SK-N-SH treated with all-trans-retinoic acid at 6 μM for 48 hours (cell line): ENCODE results near the gene CMKLR1.

Source experiments
- ATAC-seq: fragments of 200-7000 bp; cut with Tn5 transposase; 3 replicates; pipeline ENCODE4 v1.9.1; 2020; ENCODE audit warnings: mild to moderate bottlenecking, moderate library complexity
- ARNTL ChIP-seq: fragments of 450-650 bp; formaldehyde crosslinking; IDR thresholded peaks from 2 replicates; pipeline ENCODE4 v1.5.0; 2020; ENCODE audit warnings: low read depth, mild to moderate bottlenecking, moderate library complexity, borderline replicate concordance
- BACH2 ChIP-seq: fragments of 250-450 bp; sonication (Bioruptor Pico); IDR thresholded peaks from 2 replicates; pipeline ENCODE4 v1.9.0; 2021; ENCODE audit warnings: mild to moderate bottlenecking, borderline replicate concordance
- CREB5 ChIP-seq: fragments of 250-450 bp; sonication (Bioruptor Pico); IDR thresholded peaks from 2 replicates; pipeline ENCODE4 v1.5.1; 2020; ENCODE audit warnings: low read depth, mild to moderate bottlenecking, moderate library complexity
- CSRNP3 ChIP-seq: fragments of 250-450 bp; sonication (Bioruptor Pico); IDR thresholded peaks from 2 replicates; pipeline ENCODE4 v1.5.1; 2021; ENCODE audit warnings: mild to moderate bottlenecking, moderate library complexity
- ESRRG ChIP-seq: fragments of 250-450 bp; sonication (Bioruptor Pico); IDR thresholded peaks from 2 replicates; pipeline ENCODE4 v1.6.1; 2021; ENCODE audit warnings: mild to moderate bottlenecking
- GLIS3 ChIP-seq: fragments of 250-450 bp; sonication (Bioruptor Pico); IDR thresholded peaks from 2 replicates; pipeline ENCODE4 v1.5.0; 2020; ENCODE audit warnings: mild to moderate bottlenecking, moderate library complexity
- ISL1 ChIP-seq: fragments of 250-450 bp; sonication (Bioruptor Pico); IDR thresholded peaks from 2 replicates; pipeline ENCODE4 v2.1.2; 2022; ENCODE audit warnings: mild to moderate bottlenecking, moderate library complexity
- OSR1 ChIP-seq: fragments of 250-450 bp; sonication (Bioruptor Pico); IDR thresholded peaks from 2 replicates; pipeline ENCODE4 v1.8.0; 2022; ENCODE audit warnings: moderate library complexity, mild to moderate bottlenecking, inconsistent platforms
- PATZ1 ChIP-seq: fragments of 250-450 bp; sonication (Bioruptor Pico); IDR thresholded peaks from 2 replicates; pipeline ENCODE4 v1.8.0; 2020; ENCODE audit warnings: mild to moderate bottlenecking, moderate library complexity, borderline replicate concordance
- POU6F1 ChIP-seq: fragments of 250-450 bp; sonication (Bioruptor Pico); IDR thresholded peaks from 2 replicates; pipeline ENCODE4 v1.8.0; 2021; ENCODE audit warnings: low read depth, mild to moderate bottlenecking, moderate library complexity, borderline replicate concordance
- PPARA ChIP-seq: fragments of 250-450 bp; sonication (Bioruptor Pico); IDR thresholded peaks from 2 replicates; pipeline ENCODE4 v1.5.0; 2020; ENCODE audit warnings: mild to moderate bottlenecking, borderline replicate concordance
- RARB ChIP-seq: fragments of 250-450 bp; sonication (Bioruptor Pico); IDR thresholded peaks from 2 replicates; pipeline ENCODE4 v1.8.0; 2021; ENCODE audit warnings: mild to moderate bottlenecking, moderate library complexity
- TOX ChIP-seq: fragments of 250-450 bp; sonication (Bioruptor Pico); IDR thresholded peaks from 2 replicates; pipeline ENCODE4 v1.8.0; 2021; ENCODE audit warnings: mild to moderate bottlenecking, moderate library complexity, borderline replicate concordance
- TSHZ2 ChIP-seq: fragments of 250-450 bp; sonication (Bioruptor Pico); IDR thresholded peaks from 2 replicates; pipeline ENCODE4 v1.5.0; 2020; ENCODE audit warnings: mild to moderate bottlenecking, moderate library complexity
- ZC3H10 ChIP-seq: fragments of 250-450 bp; sonication (Bioruptor Pico); IDR thresholded peaks from 2 replicates; pipeline ENCODE4 v1.5.1; 2021; ENCODE audit warnings: mild to moderate bottlenecking, moderate library complexity
- ZFP3 ChIP-seq: fragments of 250-450 bp; sonication (Bioruptor Pico); IDR thresholded peaks from 2 replicates; pipeline ENCODE4 v1.5.0; 2020; ENCODE audit warnings: mild to moderate bottlenecking, moderate library complexity
- ZFP30 ChIP-seq: fragments of 450-650 bp; formaldehyde crosslinking; IDR thresholded peaks from 2 replicates; pipeline ENCODE4 v1.5.0; 2022; ENCODE audit warnings: mild to moderate bottlenecking, moderate library complexity
- ZNF565 ChIP-seq: fragments of 450-650 bp; formaldehyde crosslinking; conservative IDR thresholded peaks from 2 replicates; pipeline ENCODE4 v1.5.0; 2020; ENCODE audit warnings: low read depth, mild to moderate bottlenecking, moderate library complexity
- ZNF70 ChIP-seq: fragments of 450-650 bp; formaldehyde crosslinking; IDR thresholded peaks from 2 replicates; pipeline ENCODE4 v1.5.0; 2020; ENCODE audit warnings: mild to moderate bottlenecking, moderate library complexity
- ZNF8 ChIP-seq: fragments of 450-650 bp; formaldehyde crosslinking; IDR thresholded peaks from 2 replicates; pipeline ENCODE4 v1.5.0; 2020; ENCODE audit warnings: mild to moderate bottlenecking, moderate library complexity

The CMKLR1 gene

GRCh38 chr12:108323581-108323980 lies 15.5 kb downstream of the CMKLR1 start:
- no peak for ATAC-seq
- TF ChIP-seq ISL1 (CRISPR knock-in tag) (no peak), ZC3H10 (no peak), ESRRG (no peak), TOX (CRISPR knock-in tag) (no peak), CREB5 (CRISPR knock-in tag) (no peak), PATZ1 (CRISPR knock-in tag) (no peak), TSHZ2 (no peak), ZFP3 (no peak), ZFP30 (CRISPR knock-in tag) (no peak), ZNF8 (CRISPR knock-in tag) (no peak), ZNF70 (no peak), ARNTL (no peak), RARB (CRISPR knock-in tag) (no peak), POU6F1 (no peak), ZNF565 (CRISPR knock-in tag) (no peak), PPARA (no peak)

- no peak for ATAC-seq
- TF ChIP-seq OSR1 (CRISPR knock-in tag) (no peak), POU6F1 (no peak), PPARA (no peak), ARNTL (no peak), ZNF8 (CRISPR knock-in tag) (no peak), CSRNP3 (no peak), ZNF70 (no peak), RARB (CRISPR knock-in tag) (no peak), ESRRG (no peak), GLIS3 (CRISPR knock-in tag) (no peak), BACH2 (CRISPR knock-in tag) (no peak), ZNF565 (CRISPR knock-in tag) (no peak), CREB5 (CRISPR knock-in tag) (no peak), ZC3H10 (no peak), TSHZ2 (no peak)
- TF ChIP-seq, all 23 proteins: peak for 0
Measured at GRCh38 chr12:108322998-108323397, 16.1 kb downstream of the CMKLR1 start.
